Activated T-helper 2 cell treated with anti-CD3 and anti-CD28 coated beads, Interferon-gamma antibody, Interleukin-2, Interleukin-4, amounts not matched to agents 10 μg/mL and 5 μg/mL and 100 μg/mL, durations not matched to agents 14 hours and 24 hours and 36 hours (primary cell): ENCODE results near the gene ABR. TPM values are rescaled to one million over a fixed set of nuclear protein-coding genes. Genes with fewer than 3 reads are reported as not detected.

ENCODE experiments used
- DNase-seq: peaks from one replicate; pipeline ENCODE4 v3.0.0; 2021; ENCODE audit warnings: low spot score
- H3K27ac Mint-ChIP-seq: one replicate; pipeline ENCODE4 v1.8.0; 2021; ENCODE audit warnings: mixed read lengths
- H3K27me3 Mint-ChIP-seq: one replicate; pipeline ENCODE4 v1.8.0; 2021; ENCODE audit warnings: low read depth, mixed read lengths
- H3K36me3 Mint-ChIP-seq: one replicate; pipeline ENCODE4 v1.8.0; 2021; ENCODE audit warnings: low read depth, mixed read lengths
- H3K4me1 Mint-ChIP-seq: one replicate; pipeline ENCODE4 v1.8.0; 2021; ENCODE audit warnings: low read depth, mixed read lengths
- H3K4me3 Mint-ChIP-seq: one replicate; pipeline ENCODE4 v1.8.0; 2021; ENCODE audit warnings: low read depth, mild to moderate bottlenecking, moderate library complexity, mixed read lengths
- H3K9me3 Mint-ChIP-seq: one replicate; pipeline ENCODE4 v1.8.0; 2021; ENCODE audit warnings: mixed read lengths
- intact Hi-C: fragments of 100-400 bp; cut with micrococcal nuclease; formaldehyde crosslinking; loops from one replicate; pipeline ENCODE4 v1.15.1; 2023
- total RNA-seq: library from RNA; stranded (reverse); gene quantifications from 2 replicates; pipeline ENCODE4 v1.2.3, GENCODE V29; 2022

Gene ABR
- total RNA-seq, 1 donor from 2014 or later = 69.3 TPM

GRCh38 chr17:1011760-1012735, 167.7 kb downstream of the ABR start:
- no peak overlapping the region for H3K27ac Mint-ChIP-seq
- no peaks in the 10 kb centered on the region for H3K36me3 Mint-ChIP-seq
- no peaks in the 10 kb centered on the region for H3K9me3 Mint-ChIP-seq
- no peak for DNase-seq
- H3K4me1 Mint-ChIP-seq = no peaks in the 10 kb centered on the region
- no peaks in the 10 kb centered on the region for H3K27me3 Mint-ChIP-seq
- intact Hi-C loops = no loop called here
- H3K4me3 Mint-ChIP-seq = no peak overlapping the region

- intact Hi-C loops = no loop called here
- H3K4me3 Mint-ChIP-seq = no peak overlapping the region
- H3K9me3 Mint-ChIP-seq = no peaks in the 10 kb centered on the region
- no peak overlapping the region for H3K27ac Mint-ChIP-seq
- no peak for DNase-seq
- H3K27me3 Mint-ChIP-seq = no peaks in the 10 kb centered on the region
- H3K36me3 Mint-ChIP-seq = no peaks in the 10 kb centered on the region
- H3K4me1 Mint-ChIP-seq = no peaks in the 10 kb centered on the region
Observed at GRCh38 chr17:1011138-1011537, 168.6 kb downstream of the ABR start.

GRCh38 chr17:1010586-1010985, 169.2 kb downstream of the ABR start:
- no peak for DNase-seq
- no peak overlapping the region for H3K4me3 Mint-ChIP-seq
- intact Hi-C loops = no loop called here
- H3K27ac Mint-ChIP-seq = no peak overlapping the region
- no peaks in the 10 kb centered on the region for H3K9me3 Mint-ChIP-seq
- H3K36me3 Mint-ChIP-seq = peaks cover 4% of the 10 kb centered on the region
- no peaks in the 10 kb centered on the region for H3K27me3 Mint-ChIP-seq
- H3K4me1 Mint-ChIP-seq = no peaks in the 10 kb centered on the region

GRCh38 chr17:1010086-1010450, 169.7 kb downstream of the ABR start:
- H3K9me3 Mint-ChIP-seq = no peaks in the 10 kb centered on the region
- H3K27me3 Mint-ChIP-seq = no peaks in the 10 kb centered on the region
- H3K4me3 Mint-ChIP-seq = no peak overlapping the region
- no peak overlapping the region for H3K27ac Mint-ChIP-seq
- no peaks in the 10 kb centered on the region for H3K4me1 Mint-ChIP-seq
- H3K36me3 Mint-ChIP-seq = peaks cover 9% of the 10 kb centered on the region
- no peak for DNase-seq
- intact Hi-C loops = no loop called here

GRCh38 chr17:1009229-1010085, 170.3 kb downstream of the ABR start:
- intact Hi-C loops = no loop called here
- no peak overlapping the region for H3K27ac Mint-ChIP-seq
- no peak overlapping the region for H3K4me3 Mint-ChIP-seq
- no peak for DNase-seq
- H3K9me3 Mint-ChIP-seq = no peaks in the 10 kb centered on the region
- H3K27me3 Mint-ChIP-seq = no peaks in the 10 kb centered on the region
- H3K4me1 Mint-ChIP-seq = no peaks in the 10 kb centered on the region
- peaks cover 11% of the 10 kb centered on the region for H3K36me3 Mint-ChIP-seq

- intact Hi-C loops = no loop called here
- no peaks in the 10 kb centered on the region for H3K27me3 Mint-ChIP-seq
- H3K4me3 Mint-ChIP-seq = no peak overlapping the region
- H3K4me1 Mint-ChIP-seq = no peaks in the 10 kb centered on the region
- no peaks in the 10 kb centered on the region for H3K9me3 Mint-ChIP-seq
- H3K36me3 Mint-ChIP-seq = peaks cover 12% of the 10 kb centered on the region
- no peak for DNase-seq
- no peak overlapping the region for H3K27ac Mint-ChIP-seq
Observed at GRCh38 chr17:1008008-1008761, 171.6 kb downstream of the ABR start.

GRCh38 chr17:1007310-1008007, 172.3 kb downstream of the ABR start:
- Mint-ChIP-seq H3K4me3 (no peak overlapping the region), H3K36me3 (peaks cover 19% of the 10 kb centered on the region), H3K27me3 (no peaks in the 10 kb centered on the region), H3K27ac (no peak overlapping the region), H3K9me3 (no peaks in the 10 kb centered on the region), H3K4me1 (no peaks in the 10 kb centered on the region)
- no peak for DNase-seq
- intact Hi-C loops = no loop called here

GRCh38 chr17:1006054-1006453, 173.7 kb downstream of the ABR start:
- H3K4me1 Mint-ChIP-seq = peaks cover 1% of the 10 kb centered on the region
- intact Hi-C loops = no loop called here
- no peaks in the 10 kb centered on the region for H3K9me3 Mint-ChIP-seq
- H3K4me3 Mint-ChIP-seq = no peak overlapping the region
- no peaks in the 10 kb centered on the region for H3K27me3 Mint-ChIP-seq
- H3K36me3 Mint-ChIP-seq = peaks cover 29% of the 10 kb centered on the region
- DNase-seq = no peak
- no peak overlapping the region for H3K27ac Mint-ChIP-seq

GRCh38 chr17:1005361-1005946, 174.3 kb downstream of the ABR start:
- H3K4me1 Mint-ChIP-seq = peaks cover 1% of the 10 kb centered on the region
- no peaks in the 10 kb centered on the region for H3K9me3 Mint-ChIP-seq
- H3K36me3 Mint-ChIP-seq = peaks cover 35% of the 10 kb centered on the region
- DNase-seq = no peak
- intact Hi-C loops = no loop called here
- no peak overlapping the region for H3K4me3 Mint-ChIP-seq
- H3K27me3 Mint-ChIP-seq = no peaks in the 10 kb centered on the region
- no peak overlapping the region for H3K27ac Mint-ChIP-seq

- Mint-ChIP-seq H3K9me3 (no peaks in the 10 kb centered on the region), H3K27ac (no peak overlapping the region), H3K4me3 (no peak overlapping the region), H3K36me3 (peaks cover 39% of the 10 kb centered on the region), H3K4me1 (peaks cover 1% of the 10 kb centered on the region), H3K27me3 (no peaks in the 10 kb centered on the region)
- DNase-seq = no peak
- intact Hi-C loops = no loop called here
Observed at GRCh38 chr17:1004769-1005295, 174.9 kb downstream of the ABR start.

GRCh38 chr17:1003972-1004768, 175.6 kb downstream of the ABR start:
- no peaks in the 10 kb centered on the region for H3K9me3 Mint-ChIP-seq
- DNase-seq = no peak
- H3K4me1 Mint-ChIP-seq = peaks cover 1% of the 10 kb centered on the region
- intact Hi-C loops = no loop called here
- H3K27me3 Mint-ChIP-seq = no peaks in the 10 kb centered on the region
- no peak overlapping the region for H3K4me3 Mint-ChIP-seq
- peaks cover 46% of the 10 kb centered on the region for H3K36me3 Mint-ChIP-seq
- H3K27ac Mint-ChIP-seq = no peak overlapping the region
